ENCODE results near the gene HELZ. TPM values are rescaled to one million over a fixed set of nuclear protein-coding genes. Genes with fewer than 3 reads are reported as not detected.
"Not testable (repeated sequence)": the region's sequence is repeated elsewhere in the genome, so short reads cannot be mapped to it uniquely, and the experiment has no call there.

Gene HELZ
- total RNA-seq, 1 experiment from 2014 or later, result 22.9 TPM

DNA sequence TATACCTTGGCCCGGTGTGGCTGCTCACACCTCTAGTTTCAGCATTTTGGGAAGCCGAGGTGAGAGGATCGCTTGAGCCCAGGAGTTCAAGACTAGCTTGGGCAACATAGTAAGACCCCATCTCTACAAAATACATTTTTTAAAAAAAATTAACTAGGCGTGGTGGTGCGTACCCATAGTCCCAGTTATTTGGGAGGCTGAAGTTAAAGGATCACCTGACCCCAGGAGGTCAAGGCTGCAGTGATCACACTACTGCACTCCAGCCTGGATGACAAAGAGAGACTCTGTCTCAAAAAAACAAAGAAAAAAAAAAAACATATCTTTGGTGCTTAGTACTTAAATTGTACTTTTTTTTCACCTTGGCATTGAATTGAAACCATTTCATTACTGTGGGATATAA, 101.7 kb downstream of the HELZ start:
- DNase-seq (ENCODE audit: low spot score), result no peak

DNA sequence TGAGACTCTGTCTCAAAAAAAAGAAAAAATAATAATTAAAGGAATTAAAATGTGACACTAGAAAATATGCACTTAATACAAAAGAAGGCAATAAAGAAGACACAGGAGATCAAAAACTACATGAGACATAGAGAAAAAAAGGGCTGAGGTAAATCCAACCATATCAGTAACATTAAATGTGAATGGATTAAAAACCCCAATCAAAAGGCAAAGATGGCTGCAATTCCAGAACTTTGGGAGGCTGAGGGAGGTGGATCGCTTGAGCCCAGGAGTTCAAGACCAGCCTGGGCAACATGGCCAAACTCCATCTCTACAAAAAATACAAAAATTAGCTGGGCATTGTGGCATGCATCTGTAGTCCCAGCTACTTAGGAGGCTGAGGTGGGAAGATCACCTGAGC, 103.0 kb downstream of the HELZ start:
- not testable (repeated sequence) for DNase-seq (ENCODE audit: low spot score)

DNA sequence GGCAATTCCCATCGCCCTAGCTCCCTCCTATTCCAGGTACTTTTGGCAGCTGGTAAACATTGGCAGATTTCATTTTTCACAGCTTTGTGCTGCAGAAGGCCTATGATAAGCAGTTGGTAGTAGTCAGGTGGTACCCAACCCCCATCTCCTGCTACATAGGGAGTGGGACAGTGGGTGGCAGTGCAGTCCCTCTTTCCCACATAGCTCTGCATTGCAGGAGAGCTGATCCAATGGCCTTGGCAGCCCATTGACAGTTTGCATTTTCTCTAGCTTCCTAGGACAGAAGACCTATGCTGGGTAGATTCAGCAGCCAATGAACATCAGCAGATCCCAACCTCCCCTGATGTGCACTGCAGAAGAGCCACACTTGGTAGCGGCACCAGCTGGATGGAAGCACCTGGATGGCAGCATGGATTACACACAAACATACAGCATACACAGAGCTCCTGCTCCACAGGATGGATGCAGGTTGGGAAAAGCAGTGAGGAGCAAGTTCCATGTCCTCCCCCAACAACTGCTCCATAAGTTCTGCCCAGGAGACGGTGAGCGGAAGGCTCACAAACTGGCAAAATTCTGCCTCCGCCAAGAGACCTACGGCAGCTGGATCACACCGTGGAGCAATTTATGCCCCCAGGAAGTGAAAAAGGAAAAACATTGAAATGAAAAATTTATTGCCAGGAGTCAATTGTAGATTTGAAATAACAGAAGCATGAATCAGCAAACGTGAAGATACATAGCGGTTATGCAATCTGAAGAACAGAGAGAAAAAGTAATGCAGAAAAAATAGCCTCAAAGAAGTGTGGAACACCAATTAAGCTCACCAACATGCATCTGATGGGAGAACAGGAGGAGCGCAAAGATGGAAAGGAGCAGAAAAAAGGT, 105.0 kb downstream of the HELZ start:
- DNase-seq (ENCODE audit: low spot score), result no peak

DNA sequence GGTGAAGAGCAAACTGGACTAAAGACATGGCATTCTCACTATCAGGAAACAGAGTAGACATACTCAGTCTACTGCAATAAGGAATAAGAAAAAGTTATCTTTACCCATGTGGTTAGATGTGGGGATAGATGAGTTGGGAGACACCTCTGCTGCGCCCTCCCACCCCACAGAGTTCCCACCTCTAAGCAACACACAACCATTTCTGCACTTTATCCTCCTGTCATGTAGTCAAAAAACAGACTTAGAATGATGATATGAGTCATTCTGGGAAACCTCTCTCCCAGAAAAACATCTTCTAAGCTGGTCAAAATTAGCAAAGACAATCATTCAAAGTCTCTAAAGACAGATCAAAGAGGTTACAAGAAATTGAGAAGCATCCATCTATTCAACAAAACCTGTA, 105.7 kb downstream of the HELZ start:
- no peak for DNase-seq (ENCODE audit: low spot score)

DNA sequence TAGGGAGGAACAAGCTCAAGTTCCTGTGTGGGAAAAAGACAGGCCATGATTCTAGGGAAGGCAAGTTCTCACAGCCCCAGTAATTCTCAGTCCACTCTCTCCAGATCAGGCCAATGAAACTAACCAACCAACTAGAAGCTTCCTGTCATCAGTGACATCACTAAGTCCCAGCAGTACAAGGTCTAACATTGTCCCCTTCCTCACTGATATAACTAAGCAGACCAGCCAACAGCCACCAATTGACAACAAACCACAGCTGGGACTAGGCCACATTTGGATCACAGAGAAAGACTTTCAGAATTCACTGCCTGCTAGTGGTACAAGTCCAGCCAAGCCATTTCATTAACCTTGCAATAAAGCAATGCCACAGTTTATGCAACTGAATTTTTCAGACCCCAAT, 106.6 kb downstream of the HELZ start:
- no peak for DNase-seq (ENCODE audit: low spot score)

DNA sequence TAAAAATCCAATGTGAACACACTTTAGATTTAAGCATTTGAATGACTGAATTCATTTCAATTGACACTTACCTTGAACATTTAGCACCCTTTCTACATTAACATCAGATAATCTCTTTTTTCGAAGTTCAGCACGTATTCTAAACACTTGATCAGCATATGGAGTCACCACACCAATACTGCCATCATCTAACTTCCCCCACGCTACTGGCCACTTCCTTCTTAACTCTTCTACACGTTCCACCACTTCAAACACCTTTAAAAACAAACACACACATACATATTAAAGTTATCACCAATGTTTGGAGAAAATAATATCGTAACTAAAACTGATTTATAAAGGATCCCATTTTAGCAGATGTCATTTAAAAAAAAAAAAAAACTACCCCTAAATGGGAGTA, 107.1 kb downstream of the HELZ start:
- DNase-seq (ENCODE audit: low spot score), result no peak

DNA sequence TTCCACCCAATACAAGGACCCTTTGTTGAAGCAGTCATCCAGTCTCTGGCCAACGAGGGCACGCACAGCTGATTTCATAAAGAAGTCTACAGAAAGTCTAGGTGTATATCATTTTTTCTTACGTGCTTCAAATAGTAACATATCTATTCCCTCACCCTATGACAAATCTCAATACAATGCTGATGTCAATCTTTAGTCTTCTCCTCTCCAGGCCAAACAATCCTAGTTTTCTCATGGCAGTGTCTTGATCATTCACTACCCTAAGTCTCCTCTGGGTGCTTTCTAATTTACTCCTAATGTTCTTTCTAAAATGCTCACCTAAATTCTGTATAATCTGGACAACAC, 108.0 kb downstream of the HELZ start:
- DNase-seq (ENCODE audit: low spot score), result no peak

DNA sequence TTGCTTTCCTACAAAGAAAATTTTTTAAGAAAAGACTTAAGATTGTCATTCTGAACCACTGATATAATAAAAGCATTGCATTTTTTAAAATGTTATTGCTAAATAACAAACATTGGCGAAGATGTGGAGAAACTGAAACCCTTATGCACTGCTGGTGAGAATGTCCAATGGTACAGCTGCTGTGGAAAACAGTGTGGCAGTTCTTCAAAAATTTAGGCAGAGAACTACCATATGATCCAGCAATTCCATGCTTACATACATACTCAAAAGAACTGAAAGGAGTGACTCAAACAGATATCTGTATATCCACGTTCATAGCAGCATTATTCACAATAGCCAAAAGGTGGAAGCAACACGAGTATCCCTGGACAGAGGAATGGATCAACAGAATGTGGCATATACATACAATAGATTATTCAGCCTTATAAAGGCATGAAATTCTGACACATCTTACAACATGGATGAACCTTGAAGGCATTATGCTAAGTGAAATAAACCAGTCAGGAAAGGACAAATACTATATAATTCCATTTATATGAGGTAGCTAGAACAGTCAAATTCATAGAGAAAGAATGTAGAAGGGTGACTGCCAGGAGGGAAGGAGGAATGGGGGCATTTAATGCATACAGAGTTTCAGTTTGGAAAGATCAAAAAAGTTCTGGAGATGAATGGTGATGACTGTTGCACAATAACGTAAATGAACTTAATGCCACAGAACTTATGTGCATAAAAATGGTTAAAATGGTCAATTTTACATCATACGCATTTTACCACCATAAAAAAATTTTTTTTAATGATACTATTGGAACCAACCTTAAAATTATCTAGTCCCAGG, 108.6 kb downstream of the HELZ start:
- no peak for DNase-seq (ENCODE audit: low spot score)

DNA sequence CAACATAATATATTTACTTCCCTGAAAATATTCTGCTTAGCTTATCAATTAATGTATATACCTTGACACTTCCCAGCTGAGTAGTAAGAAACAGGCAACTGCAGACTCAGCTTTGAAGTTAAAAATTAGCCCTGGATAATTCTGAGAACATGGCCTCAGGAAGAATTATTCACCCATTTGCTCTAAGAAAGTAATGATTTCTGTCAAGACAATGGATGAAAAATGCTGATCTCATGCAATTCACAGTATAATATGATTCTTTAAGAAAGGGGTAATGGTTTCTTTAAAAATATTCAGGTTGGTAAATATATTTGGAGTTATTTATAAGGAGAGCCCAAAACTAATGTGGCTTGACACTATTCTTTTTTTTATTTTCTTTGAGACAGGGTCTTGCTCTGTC, 111.8 kb downstream of the HELZ start:
- DNase-seq (ENCODE audit: low spot score), result no peak

DNA sequence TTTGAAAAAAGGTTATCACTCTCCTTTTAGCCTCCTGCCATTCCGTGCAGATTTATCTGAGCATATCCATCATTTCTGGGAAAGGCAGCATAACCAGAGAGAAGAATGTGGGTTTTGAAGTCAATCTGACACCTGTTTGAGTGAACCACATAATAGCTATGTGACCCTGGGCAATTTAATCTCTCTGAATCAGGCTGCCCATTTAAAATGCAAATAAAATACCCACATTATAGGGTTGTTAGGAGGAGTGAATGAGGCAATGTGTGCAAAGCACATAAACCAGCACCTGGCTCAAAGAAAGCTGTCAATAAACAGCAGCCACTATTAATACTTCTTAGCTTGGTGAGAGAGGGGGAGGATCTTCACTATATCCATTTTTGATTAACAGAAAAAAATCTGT, 112.6 kb downstream of the HELZ start:
- DNase-seq (ENCODE audit: low spot score), result no peak

DNA sequence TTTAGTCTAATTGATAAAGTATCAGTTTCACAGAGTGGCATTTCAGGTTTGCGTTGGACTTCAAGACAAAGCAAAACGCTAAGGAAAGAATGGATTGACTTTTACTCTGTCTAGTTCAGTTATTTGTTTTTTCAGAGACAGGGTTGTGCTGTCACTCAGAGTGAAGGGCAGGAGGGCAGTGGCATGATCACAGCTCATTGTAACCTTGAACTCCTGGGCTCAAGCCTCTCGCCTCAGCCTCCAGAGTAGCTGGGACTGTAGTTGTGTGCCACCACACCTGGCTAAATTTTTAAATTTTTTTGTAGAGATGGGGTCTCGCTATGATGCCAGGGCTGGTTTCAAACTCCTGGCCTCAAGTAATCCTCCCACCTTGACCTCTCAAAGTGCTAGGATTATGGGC, 114.2 kb downstream of the HELZ start:
- DNase-seq (ENCODE audit: low spot score), result no peak

DNA sequence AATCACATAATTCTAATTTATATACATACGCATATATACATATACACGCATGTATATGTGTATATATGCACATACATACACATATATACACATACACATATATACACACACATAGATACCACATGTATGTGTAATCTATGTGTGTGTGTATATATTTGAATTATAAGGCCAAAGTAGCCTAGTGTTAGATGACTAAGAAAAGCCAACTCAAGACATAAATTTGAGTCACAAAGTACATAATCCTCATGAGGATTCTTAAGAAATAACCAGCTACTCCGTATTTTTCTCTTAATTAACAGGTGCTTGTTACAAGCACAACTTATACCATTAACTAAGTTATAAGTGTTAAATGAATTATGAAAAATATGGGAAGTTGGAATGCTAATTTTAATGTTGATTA, 115.7 kb downstream of the HELZ start:
- DNase-seq (ENCODE audit: low spot score), result no peak

DNA sequence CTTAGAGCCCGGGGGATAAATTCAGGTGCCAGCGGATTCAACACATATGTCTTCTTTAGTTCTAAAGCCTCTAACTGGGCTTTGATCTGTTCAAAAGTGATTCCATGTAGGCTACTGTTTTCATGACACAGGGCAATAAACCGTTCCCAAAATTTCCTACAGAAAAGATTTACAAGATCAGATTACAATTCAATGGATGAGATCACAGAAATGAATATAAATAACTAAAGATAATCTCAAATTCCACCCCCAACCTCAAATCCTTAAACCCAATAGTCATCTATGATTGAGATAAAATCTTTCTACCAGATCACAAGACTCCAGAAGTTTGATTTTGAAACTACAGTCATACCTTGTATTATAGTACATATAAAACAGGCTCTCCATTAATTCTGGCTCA, 116.3 kb downstream of the HELZ start:
- DNase-seq (ENCODE audit: low spot score), result no peak

DNA sequence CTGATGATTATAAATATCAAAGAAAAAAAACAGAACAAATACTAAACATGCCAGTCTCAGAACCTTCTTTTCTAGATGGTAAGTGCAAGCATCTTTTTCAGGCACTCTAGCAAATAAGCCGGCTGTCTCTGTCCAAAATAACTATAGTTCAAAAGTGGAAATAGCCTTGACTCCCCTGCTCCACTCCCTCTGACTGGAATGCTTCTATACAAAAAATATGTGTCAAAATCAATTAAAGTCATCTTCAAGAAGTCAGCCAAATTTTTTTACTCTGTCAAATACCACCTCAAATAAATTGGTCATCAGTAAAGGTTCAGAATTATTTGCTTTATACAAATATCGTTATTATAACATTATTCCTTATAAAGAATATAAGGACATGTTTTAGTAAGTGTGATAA, 117.1 kb downstream of the HELZ start:
- DNase-seq (ENCODE audit: low spot score), result no peak

DNA sequence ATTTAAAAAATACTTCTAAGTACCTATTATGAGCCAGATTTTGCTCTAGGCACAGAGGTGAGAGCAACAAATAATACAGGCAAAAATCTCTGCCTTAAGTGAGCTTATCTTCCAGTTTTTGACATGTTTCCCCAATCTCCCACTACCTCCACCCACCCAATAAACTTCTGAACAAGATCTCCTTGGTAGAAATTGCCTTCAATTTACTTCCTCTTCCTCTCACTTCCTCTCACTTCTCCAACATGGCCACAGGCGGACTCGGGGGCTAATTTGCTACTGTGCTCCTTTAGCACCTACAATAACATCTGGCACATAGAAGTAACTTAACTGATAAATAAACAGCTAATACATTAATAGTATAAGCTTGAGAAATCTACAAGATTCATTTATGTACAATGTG, 118.0 kb downstream of the HELZ start:
- no peak for DNase-seq (ENCODE audit: low spot score)

DNA sequence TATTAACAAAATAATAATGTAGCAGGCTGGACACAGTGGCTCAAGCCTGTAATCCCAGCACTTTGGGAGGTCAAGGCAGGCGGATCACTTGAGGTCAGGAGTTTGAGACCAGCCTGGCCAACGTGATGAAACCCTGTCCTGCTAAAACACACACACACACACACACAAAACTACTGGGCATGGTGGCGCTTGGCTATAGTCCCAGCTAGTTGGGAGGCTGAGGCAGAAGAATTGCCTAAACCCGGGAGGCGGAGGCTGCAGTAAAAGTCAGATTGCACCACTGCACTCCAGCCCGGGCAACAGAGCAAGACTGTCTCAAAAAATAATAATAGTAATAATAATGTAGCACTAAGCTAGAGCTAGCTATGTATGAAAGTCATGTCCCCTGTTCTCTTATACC, 118.5 kb downstream of the HELZ start:
- DNase-seq (ENCODE audit: low spot score), result not testable (repeated sequence)

DNA sequence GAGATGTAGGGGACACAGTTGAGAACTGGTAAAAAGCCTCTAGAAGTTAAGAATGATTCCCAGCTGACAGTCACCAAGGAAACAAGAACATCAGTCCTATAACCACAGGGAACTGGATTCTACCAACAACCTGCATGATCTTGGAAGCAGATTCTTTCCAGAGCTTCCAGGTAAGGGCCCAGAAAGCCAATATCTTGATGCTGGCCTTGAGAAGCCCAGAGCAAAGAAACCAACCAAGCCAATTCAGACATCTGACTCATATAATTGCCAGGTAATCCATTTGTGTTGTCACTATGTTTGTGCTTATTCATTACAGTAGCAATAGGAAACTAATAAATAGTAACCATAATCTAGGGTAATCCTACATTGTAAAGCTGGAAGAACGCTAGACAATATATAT, 119.1 kb downstream of the HELZ start:
- DNase-seq (ENCODE audit: low spot score), result no peak

DNA sequence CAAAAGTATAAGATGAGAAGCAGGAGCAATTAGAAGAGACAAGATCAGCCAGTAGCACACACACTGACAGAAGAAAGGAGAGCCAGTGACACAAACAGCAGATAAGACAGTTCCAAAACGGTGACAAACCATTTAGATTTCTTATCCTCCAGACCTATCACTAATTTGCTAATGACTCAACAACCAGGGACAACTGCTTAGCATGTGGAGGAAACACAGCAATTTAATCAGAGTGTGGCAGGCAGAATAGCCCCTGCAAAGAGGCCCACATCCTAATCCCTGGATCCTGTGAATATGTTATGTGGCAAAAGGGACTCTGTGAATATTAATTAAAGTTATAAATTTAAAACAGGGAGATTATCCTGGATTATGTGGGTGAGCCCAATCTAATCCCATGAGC, 119.6 kb downstream of the HELZ start:
- no peak for DNase-seq (ENCODE audit: low spot score)

DNA sequence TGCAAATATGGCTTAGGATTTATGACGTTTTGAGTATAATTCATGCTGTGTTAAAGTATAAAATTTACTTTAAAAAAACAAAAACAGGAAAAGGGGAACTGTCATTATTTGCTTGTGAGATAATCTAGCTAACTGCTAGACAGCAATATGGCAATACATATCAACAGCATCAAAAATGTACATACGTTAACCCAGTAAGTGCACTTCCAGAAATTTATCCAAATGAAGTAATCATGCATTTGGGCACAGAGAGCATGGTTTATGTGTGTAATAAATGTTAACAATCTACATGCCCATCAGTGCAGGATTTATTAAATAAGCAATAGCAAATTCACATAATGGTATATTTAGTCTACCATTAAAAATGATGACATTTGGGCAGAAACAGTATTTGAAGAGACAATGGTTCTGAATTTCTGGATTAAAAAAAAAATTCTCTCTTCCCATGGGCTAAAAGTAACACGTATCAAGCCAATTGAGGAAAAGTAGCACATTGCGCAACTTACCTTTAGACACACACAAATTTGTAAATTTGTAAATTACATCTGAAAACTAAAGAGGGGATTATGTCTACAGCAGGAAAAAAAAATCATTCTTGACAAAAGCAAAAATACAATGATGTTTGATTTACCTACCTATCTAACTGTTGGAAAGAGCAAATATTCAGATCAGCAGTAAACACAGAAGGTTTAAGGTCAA, 120.4 kb downstream of the HELZ start:
- DNase-seq (ENCODE audit: low spot score), result no peak

DNA sequence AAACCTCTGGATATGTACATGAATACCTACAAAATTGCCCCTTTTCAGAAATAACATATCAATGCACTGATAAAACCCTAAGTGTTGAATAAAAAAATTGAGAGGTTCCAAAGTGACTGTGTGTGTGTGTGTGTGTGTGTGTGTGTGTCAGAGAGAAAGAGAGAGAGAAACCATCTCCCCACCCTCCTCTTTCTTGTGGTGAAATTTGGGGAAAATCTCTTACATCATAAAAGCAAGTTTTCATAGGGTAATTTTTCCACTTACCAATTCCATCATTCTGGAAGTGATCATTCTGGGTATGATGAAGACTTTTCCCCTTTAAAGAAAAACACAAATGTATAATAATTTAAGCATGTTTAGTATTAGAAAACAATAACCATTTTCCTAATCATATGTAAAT, 121.3 kb downstream of the HELZ start:
- no peak for DNase-seq (ENCODE audit: low spot score)

DNA sequence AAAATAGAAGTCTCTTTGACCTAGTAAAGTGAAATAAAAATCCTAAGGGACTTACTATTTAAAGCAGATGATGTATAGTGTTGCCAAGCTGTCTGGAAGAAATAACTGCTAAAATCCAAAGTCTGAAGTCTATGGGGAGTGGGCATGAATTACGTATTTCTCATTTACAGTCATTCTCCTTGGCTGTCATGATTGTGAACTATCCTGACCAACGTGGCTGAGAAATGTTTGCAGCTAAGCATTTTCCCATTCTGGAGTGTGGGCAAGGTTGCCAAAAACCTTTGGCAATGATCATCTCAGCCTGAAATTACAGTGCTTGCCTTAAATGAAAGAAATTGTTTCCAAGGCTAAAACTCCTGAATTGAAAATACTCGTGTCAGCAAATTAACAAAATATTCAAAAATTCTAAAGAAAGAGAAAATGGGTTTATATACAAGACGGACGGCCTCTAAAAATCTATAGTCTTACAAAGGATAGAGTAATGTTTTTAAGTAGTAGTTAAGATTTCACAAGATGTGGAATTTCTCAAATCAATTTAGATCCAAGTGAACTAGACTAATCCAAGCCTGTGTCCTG, 123.6 kb downstream of the HELZ start:
- no peak for DNase-seq (ENCODE audit: low spot score)

DNA sequence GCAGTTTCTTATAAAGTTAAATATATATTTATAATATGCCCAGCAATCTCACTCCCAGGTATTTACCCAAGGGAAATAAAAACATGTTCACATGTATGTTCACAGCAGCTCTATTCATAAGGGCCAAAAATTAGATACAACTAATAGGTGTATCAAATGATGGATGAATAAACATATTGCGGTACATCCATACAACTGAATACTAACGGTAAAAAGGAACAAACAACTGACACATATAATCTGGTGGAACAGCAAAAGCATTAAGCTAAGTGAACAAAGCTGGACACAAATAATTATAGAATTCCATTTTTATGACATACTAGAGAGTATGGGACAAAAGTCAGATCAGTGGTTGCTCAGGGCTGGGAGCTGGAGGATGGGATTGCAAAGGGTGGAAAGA, 125.9 kb downstream of the HELZ start:
- no peak for DNase-seq (ENCODE audit: low spot score)

Data from HT-29 (cell line).